ENCODE measurements around the gene RGSL1.

The RGSL1 gene

GRCh38 chr1:182533896-182534295, 84.0 kb downstream of the RGSL1 start:
- DNase-seq (ENCODE audit: low read depth in 3 of 3, low spot score in 1 of 3), result no peak

DNA sequence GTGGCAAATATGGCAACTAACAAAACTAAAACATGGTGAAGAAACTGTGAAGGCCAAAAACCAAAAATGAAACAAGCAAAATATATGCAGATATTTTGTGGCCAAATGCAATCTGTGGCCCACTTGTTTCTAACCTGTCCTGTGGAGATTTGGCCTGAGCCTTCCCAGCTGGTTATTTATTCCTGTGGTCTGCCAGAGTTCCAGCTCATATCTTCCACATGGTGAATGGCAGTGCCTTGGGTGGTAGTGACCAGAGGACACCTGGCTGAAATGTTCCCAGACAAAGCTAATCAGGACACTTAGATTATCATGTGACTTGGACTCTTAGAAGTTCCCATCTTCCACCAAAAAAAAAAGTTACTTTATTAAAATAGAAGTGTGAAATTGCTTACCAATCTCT, 99.4 kb downstream of the RGSL1 start:
- DNase-seq (ENCODE audit: low read depth in 3 of 3, low spot score in 1 of 3), result no peak

DNA sequence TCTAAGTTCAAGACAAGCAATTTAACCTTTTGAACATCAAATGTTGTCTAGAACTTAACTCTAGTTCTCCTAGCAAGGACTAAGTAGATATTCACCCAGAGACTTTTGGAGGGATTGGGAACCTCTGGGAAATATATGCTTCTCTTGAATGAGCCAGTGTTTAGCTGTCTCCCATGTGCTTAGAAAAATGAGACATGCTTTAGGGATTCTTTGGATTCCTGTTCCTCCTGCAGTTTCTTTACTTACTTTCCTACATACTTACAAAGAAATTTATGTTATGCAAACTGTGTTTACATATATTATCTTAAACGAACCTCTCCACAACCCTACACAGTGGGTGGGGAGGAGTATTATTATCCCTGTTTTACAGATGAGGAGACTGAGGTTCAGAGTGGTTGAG, 99.9 kb downstream of the RGSL1 start:
- DNase-seq (ENCODE audit: low read depth in 3 of 3, low spot score in 1 of 3), result no peak

DNA sequence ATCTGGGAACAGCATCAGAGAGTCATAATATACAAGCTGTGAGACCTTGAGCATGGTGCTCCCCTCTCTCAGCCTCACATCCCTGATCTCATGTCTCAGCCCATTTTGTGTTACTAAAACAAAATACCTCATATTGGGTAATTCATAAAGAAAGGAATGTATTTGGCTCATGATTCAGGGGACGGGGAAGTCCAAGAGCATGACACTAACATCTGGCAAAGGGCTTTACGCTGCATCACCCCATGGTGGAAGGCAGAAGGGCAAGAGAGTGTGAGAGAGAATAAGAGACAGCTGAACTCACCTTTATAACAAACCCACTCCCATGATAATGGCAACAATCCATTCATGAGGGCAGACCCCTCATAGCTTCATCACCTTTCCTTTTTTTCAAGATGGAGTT, 102.6 kb downstream of the RGSL1 start:
- no peak for DNase-seq (ENCODE audit: low read depth in 3 of 3, low spot score in 1 of 3)

DNA sequence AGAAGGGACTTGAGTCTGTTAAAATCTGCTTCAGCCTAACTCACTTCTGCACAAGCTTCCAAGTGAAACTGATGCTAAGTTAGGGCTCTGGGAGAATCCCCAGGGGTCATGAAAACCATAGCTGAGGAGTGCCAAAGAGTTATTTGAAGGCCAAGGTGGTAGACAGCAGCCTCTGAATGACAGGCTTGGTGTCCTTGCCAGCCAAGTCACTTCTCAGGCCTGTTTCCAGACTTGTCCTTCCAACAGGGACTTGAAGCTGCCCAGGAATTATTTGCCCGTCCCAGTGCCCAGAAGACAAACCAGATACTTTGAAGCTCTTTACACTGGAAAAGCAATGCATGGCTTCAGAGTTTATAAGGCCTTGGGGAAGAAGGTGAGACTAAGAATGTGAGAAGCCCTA, 105.5 kb downstream of the RGSL1 start:
- DNase-seq (ENCODE audit: low read depth in 3 of 3, low spot score in 1 of 3), result no peak

DNA sequence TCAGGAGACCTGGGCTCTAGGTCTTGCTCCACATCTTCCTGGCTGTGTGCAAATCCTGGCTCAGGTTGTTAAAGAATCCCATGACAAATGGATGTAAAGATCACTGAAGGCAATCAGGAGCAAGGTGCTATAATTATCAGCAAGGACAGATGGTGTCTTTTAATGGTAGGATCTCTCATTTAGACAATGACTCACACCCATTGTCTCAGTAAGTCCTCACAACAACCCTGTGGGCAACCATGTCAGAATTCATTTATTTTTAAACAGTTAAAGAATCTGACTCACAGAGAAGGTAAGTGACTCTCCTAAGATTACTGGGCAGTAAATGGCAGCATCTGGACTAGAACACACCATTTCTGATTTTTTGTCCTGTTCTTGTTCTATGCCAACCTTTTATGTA, 106.3 kb downstream of the RGSL1 start:
- no peak for DNase-seq (ENCODE audit: low read depth in 3 of 3, low spot score in 1 of 3)

GRCh38 chr1:182560392-182560984, 110.5 kb downstream of the RGSL1 start:
- no peak for DNase-seq (ENCODE audit: low read depth in 3 of 3, low spot score in 1 of 3)

DNA sequence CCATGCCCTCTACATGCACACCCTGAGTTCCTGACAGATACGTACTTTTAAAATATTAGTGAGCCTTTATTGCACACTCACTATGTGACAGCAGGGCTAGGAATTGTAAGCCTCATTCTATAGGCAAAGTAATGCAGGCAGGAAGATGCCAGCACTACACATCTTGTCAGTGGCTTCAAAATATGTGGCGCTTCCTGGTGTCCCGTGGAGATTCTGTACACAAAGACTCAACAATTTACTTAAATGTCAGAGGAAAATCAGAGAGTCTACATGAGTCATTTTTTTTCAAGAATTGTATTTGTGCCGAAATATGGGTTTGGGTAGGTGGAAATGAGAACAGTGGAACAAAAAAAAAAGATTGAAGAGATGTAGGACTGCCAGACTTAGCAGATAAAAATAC, 111.5 kb downstream of the RGSL1 start:
- no peak for DNase-seq (ENCODE audit: low read depth in 3 of 3, low spot score in 1 of 3)

GRCh38 chr1:182563095-182563494, 113.1 kb downstream of the RGSL1 start:
- DNase-seq (ENCODE audit: low read depth in 3 of 3, low spot score in 1 of 3), result no peak

GRCh38 chr1:182564406-182565004, 114.6 kb downstream of the RGSL1 start:
- no peak for DNase-seq (ENCODE audit: low read depth in 3 of 3, low spot score in 1 of 3)

DNA sequence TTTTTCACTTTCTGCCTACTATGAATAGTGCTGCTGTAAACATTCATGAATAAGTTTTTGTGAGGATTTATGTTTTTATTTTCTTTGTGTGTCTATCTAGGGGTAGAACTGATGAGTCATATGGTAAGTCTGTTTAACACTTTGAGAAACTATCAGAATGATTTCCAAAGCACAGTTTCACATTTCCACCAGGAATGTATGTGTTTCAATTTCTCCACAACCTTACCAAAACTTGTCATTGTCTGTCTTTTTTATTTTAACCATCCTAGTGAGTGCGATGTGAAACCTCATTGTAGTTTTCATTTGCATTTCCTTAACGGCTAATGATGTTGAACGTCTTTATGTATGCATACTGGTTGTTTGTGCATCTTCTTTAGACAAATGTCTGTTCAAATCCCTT, 115.6 kb downstream of the RGSL1 start:
- DNase-seq (ENCODE audit: low read depth in 3 of 3, low spot score in 1 of 3), result no peak

DNA sequence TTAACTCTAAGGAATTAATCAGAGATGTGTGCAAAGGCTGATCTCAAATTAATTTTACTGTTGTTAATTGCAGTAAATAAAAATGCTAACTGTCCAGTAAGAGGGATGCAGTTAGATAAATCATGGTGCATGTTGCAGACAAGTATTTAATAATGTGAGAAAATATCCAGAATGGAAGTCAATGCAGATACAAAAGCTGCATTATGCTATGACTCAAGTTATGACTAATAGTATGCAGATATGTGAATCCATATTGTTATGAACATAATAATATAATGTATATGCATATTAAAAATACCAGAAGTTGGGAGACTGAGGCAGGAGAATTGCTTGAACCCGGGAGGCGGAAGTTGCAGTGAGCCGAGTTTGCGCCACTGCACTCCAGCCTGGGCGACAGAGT, 117.7 kb downstream of the RGSL1 start:
- no peak for DNase-seq (ENCODE audit: low read depth in 3 of 3, low spot score in 1 of 3)

GRCh38 chr1:182568647-182569284, 118.8 kb downstream of the RGSL1 start:
- no peak for DNase-seq (ENCODE audit: low read depth in 3 of 3, low spot score in 1 of 3)

- no peak for DNase-seq (ENCODE audit: low read depth in 3 of 3, low spot score in 1 of 3)
These were observed 120.1 kb downstream of the RGSL1 start for GRCh38 chr1:182569939-182570610.

- no peak for DNase-seq (ENCODE audit: low read depth in 3 of 3, low spot score in 1 of 3)
These were observed 120.6 kb downstream of the RGSL1 start for GRCh38 chr1:182570611-182570970.

DNA sequence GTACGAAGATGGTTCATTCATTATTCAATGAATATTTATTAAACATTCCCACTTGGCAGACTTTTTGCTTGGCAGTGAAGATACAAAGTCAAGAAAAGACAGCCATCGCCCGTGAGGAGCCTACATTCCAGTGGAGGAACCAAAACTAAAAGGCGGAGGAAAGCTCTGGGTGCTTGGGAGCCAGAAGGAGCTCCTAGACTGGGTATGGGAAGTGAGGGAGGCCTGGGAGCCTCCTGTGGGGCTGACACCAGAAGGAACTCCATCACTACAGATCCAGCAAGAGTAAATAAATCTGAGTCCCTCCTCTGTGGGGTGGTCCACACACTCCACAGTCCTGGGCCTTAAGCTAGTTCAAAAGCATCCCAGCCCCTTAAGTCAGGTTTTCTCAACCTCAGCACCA, 124.2 kb downstream of the RGSL1 start:
- no peak for DNase-seq (ENCODE audit: low read depth in 3 of 3, low spot score in 1 of 3)

DNA sequence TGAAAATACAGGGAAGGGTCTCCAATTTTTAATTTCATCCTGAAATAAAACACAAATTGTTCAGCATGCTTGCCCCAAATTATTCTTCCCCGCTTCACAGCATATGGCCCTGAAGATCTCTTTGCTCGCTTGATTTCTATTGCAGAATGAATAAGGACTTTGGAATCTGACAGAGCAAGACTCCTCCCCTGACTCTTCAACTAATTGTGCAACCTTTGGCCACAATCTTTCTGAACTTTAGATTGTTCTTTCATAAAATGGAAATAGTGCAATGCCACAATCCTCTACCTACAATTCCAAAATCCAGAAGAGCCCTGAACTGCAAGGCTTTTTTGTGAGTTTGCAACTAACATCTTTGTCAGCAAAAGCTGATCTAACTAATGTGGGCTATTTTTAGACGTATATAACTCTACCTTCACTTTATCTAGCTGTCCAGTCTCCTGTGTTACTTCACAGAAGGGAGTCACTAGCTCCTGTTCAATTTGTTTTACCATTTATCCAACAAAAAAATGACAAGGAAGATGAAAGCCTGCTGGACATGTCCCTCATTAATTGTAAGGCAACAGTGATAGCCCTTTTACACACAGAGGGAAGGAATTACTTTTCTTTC, 125.7 kb downstream of the RGSL1 start:
- DNase-seq (ENCODE audit: low read depth in 3 of 3, low spot score in 1 of 3), result no peak

DNA sequence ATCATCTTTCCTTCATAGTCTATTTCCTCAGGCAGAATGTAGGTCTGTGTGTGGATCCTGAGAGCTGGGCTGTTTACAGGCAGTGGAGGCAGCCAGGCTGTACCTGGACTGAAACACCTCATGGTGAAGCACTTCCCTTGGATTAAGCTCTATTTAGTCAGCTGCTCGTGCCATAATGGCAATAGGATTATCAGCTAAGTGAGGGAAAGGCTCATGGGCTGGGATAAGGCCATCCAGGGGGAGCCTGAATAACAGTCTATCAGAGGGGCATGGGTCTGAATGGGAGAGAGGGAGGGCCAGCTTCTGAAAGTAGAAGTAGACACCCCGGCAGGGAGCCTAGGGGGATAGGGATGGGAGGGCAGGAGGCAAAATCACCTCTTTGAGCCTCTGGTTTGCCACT, 130.8 kb downstream of the RGSL1 start:
- DNase-seq (ENCODE audit: low read depth in 3 of 3, low spot score in 1 of 3), result no peak

DNA sequence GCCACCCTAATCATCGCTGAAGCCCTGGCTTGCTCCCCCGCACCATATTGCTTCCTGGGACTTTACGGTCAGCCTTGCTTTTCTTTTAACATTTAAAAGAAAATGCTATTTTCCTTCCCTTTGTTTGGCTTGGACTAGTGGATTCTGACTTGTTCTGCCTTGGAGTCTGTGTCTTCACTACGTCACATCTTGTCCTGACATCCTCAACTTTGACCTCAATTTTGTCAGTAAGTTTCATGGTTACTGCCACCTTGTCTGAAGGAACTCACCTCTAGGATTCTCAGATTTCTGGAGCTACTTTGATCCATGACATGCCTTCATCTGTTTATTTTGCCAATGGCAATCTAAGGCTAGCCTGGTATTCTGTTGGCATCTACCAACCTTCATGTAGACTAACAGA, 134.8 kb downstream of the RGSL1 start:
- DNase-seq (ENCODE audit: low read depth in 3 of 3, low spot score in 1 of 3), result no peak

GRCh38 chr1:182586380-182586779, 136.4 kb downstream of the RGSL1 start:
- DNase-seq (ENCODE audit: low read depth in 3 of 3, low spot score in 1 of 3), result no peak

GRCh38 chr1:182587093-182587492, 137.1 kb downstream of the RGSL1 start:
- DNase-seq (ENCODE audit: low read depth in 3 of 3, low spot score in 1 of 3), result no peak

Measured in stimulated activated CD4-positive, alpha-beta T cell treated with anti-CD3 and anti-CD28 coated beads, TNF-alpha, amount 100 ng/mL, for 1 hour (primary cell).